WTC11 (cell line): ENCODE results near the gene GABRB3.

ENCODE experiments used
- E2F1 ChIP-seq: sonication (generic); formaldehyde crosslinking; IDR thresholded peaks from 2 replicates; pipeline ENCODE4 v1.8.0; 2022; ENCODE audit warnings: mild to moderate bottlenecking, missing genetic modification reagents
- SP1 ChIP-seq: sonication (generic); formaldehyde crosslinking; conservative IDR thresholded peaks from 2 replicates; pipeline ENCODE4 v1.8.1; 2022; ENCODE audit warnings: missing genetic modification reagents
- TF ChIP-seq, protein P1 (sequence below): fragments of 200-600 bp; IDR thresholded peaks from 2 replicates; pipeline ENCODE4 v1.8.0; 2022; ENCODE audit warnings: antibody characterized with exemption

- TF ChIP-seq SP1 (CRISPR knock-in tag), result no peak
- TF ChIP-seq, protein P1, sequence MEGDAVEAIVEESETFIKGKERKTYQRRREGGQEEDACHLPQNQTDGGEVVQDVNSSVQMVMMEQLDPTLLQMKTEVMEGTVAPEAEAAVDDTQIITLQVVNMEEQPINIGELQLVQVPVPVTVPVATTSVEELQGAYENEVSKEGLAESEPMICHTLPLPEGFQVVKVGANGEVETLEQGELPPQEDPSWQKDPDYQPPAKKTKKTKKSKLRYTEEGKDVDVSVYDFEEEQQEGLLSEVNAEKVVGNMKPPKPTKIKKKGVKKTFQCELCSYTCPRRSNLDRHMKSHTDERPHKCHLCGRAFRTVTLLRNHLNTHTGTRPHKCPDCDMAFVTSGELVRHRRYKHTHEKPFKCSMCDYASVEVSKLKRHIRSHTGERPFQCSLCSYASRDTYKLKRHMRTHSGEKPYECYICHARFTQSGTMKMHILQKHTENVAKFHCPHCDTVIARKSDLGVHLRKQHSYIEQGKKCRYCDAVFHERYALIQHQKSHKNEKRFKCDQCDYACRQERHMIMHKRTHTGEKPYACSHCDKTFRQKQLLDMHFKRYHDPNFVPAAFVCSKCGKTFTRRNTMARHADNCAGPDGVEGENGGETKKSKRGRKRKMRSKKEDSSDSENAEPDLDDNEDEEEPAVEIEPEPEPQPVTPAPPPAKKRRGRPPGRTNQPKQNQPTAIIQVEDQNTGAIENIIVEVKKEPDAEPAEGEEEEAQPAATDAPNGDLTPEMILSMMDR, result no peak
- TF ChIP-seq E2F1, result no peak
These were observed 208.5 kb downstream of the GABRB3 start for GRCh38 chr15:26564361-26564760.
